ENCODE measurements around the gene CDPF1. TPM values are rescaled to one million over a fixed set of nuclear protein-coding genes. Genes with fewer than 3 reads are reported as not detected.

Gene CDPF1
- polyA plus RNA-seq, 1 donor (not counting 4 experiments of a cell fraction or from before 2014, with no cell fraction given): 5.9 TPM

DNA sequence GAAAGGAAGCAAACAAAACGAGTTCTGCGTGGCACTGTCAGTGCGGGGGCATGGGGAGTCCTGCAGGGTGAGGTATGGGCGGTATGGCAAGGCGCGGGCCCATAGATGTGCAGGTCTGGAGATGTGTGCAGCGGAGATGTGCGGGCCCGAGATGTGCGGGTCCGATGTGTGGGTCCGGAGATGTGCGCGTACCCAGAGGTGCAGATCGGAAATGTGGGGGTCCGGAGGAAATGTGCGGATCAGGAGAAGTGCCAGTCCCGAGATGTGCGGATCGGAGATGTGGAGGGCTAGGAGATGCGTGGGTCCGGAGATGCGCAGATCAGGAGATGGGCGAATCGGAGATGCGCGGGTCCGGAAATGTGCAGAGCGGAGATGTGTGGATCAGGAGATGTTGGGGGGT lies 35.9 kb downstream of the CDPF1 start:
- Histone ChIP-seq H3K4me1 (ENCODE audit: control insufficient read depth, extremely low read depth, insufficient read depth, low read length) (no peaks in the 10 kb centered on the region), H3K79me2 (ENCODE audit: control insufficient read depth, insufficient read depth, low read length) (no peaks in the 10 kb centered on the region), H3K4me2 (ENCODE audit: control insufficient read depth, extremely low read depth, insufficient read depth, low read depth, low read length) (no peak overlapping the region), H3K9ac (ENCODE audit: control insufficient read depth, extremely low read depth, insufficient read depth, low read length) (no peak overlapping the region), H3K9me1 (ENCODE audit: control insufficient read depth, extremely low read depth, insufficient read depth, low read length) (no peaks in the 10 kb centered on the region), H3K27me3 (ENCODE audit: control insufficient read depth, extremely low read depth, insufficient read depth, low read length) (no peaks in the 10 kb centered on the region), H3K9me3 (ENCODE audit: control insufficient read depth, low read depth, low read length) (no peaks in the 10 kb centered on the region), H3K4me3 (ENCODE audit: control insufficient read depth in 2 of 3, extremely low read depth in 1 of 3, insufficient read depth in 2 of 3, low read depth in 1 of 3, low read length in 3 of 3) (no peak overlapping the region), H4K20me1 (ENCODE audit: control insufficient read depth, extremely low read depth, insufficient read depth, low read length) (no peaks in the 10 kb centered on the region), H3K27ac (ENCODE audit: control insufficient read depth, insufficient read depth, low read length) (no peak overlapping the region), H3K36me3 (ENCODE audit: control insufficient read depth in 2 of 2, extremely low read depth in 1 of 2, insufficient read depth in 2 of 2, low read length in 2 of 2) (peaks cover 0 to 7% of the 10 kb centered on the region in 2 experiments), H2AFZ (ENCODE audit: control insufficient read depth, low read length) (no peak overlapping the region)
- DNase-seq (ENCODE audit: low read depth, low spot score) (no peak), FAIRE-seq (no peak)
- dilution Hi-C loops (cut with MboI; ENCODE audit: extremely low pct_ligation_motif_present, low sequenced_read_pairs): no loop called here
- TF ChIP-seq, protein P1, sequence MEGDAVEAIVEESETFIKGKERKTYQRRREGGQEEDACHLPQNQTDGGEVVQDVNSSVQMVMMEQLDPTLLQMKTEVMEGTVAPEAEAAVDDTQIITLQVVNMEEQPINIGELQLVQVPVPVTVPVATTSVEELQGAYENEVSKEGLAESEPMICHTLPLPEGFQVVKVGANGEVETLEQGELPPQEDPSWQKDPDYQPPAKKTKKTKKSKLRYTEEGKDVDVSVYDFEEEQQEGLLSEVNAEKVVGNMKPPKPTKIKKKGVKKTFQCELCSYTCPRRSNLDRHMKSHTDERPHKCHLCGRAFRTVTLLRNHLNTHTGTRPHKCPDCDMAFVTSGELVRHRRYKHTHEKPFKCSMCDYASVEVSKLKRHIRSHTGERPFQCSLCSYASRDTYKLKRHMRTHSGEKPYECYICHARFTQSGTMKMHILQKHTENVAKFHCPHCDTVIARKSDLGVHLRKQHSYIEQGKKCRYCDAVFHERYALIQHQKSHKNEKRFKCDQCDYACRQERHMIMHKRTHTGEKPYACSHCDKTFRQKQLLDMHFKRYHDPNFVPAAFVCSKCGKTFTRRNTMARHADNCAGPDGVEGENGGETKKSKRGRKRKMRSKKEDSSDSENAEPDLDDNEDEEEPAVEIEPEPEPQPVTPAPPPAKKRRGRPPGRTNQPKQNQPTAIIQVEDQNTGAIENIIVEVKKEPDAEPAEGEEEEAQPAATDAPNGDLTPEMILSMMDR (optimal IDR thresholded peaks at IDR 0.05 in 1 of 3, IDR thresholded peaks at IDR 0.05 in 1 of 3, conservative IDR thresholded peaks at IDR 0.05 in 1 of 3; ENCODE audit: extremely low read depth in 1 of 3, insufficient read depth in 2 of 3, low read length in 3 of 3): no peak
- no peak for TF ChIP-seq EZH2 (IDR thresholded peaks at IDR 0.05; ENCODE audit: low read length)

DNA sequence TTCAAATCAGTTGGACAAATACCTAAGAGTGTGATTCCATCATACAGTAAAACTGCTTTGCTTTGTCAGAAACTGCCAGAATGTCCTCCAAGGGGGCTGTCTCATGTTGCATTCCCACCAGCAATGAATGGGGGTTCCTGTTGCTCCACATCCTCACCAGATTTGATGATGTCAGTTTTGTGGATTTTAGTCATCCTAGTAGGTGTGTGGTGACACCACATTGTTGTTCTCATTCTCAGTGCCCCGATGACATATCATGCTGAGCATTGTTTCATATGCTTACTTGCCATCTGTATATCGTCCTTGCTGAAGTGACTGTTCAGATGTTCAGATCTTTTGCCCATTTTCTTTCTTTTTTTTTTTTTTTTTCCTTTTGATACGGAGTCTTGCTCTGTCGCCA lies 37.0 kb downstream of the CDPF1 start:
- Histone ChIP-seq H2AFZ (ENCODE audit: control insufficient read depth, low read length) (no peak overlapping the region), H3K4me3 (ENCODE audit: control insufficient read depth in 2 of 3, extremely low read depth in 1 of 3, insufficient read depth in 2 of 3, low read depth in 1 of 3, low read length in 3 of 3) (no peak overlapping the region), H3K9me3 (ENCODE audit: control insufficient read depth, low read depth, low read length) (peaks cover 3% of the 10 kb centered on the region), H3K36me3 (ENCODE audit: control insufficient read depth in 2 of 2, extremely low read depth in 1 of 2, insufficient read depth in 2 of 2, low read length in 2 of 2) (peaks cover 0 to 5% of the 10 kb centered on the region in 2 experiments), H3K79me2 (ENCODE audit: control insufficient read depth, insufficient read depth, low read length) (no peaks in the 10 kb centered on the region), H3K4me1 (ENCODE audit: control insufficient read depth, extremely low read depth, insufficient read depth, low read length) (no peaks in the 10 kb centered on the region), H3K27me3 (ENCODE audit: control insufficient read depth, extremely low read depth, insufficient read depth, low read length) (no peaks in the 10 kb centered on the region), H3K4me2 (ENCODE audit: control insufficient read depth, extremely low read depth, insufficient read depth, low read depth, low read length) (no peak overlapping the region), H3K9me1 (ENCODE audit: control insufficient read depth, extremely low read depth, insufficient read depth, low read length) (no peaks in the 10 kb centered on the region), H4K20me1 (ENCODE audit: control insufficient read depth, extremely low read depth, insufficient read depth, low read length) (no peaks in the 10 kb centered on the region), H3K9ac (ENCODE audit: control insufficient read depth, extremely low read depth, insufficient read depth, low read length) (no peak overlapping the region), H3K27ac (ENCODE audit: control insufficient read depth, insufficient read depth, low read length) (no peak overlapping the region)
- FAIRE-seq (no peak), DNase-seq (ENCODE audit: low read depth, low spot score) (no peak)
- TF ChIP-seq EZH2 (IDR thresholded peaks at IDR 0.05; ENCODE audit: low read length): no peak
- TF ChIP-seq, protein P1 (optimal IDR thresholded peaks at IDR 0.05 in 1 of 3, IDR thresholded peaks at IDR 0.05 in 1 of 3, conservative IDR thresholded peaks at IDR 0.05 in 1 of 3; ENCODE audit: extremely low read depth in 1 of 3, insufficient read depth in 2 of 3, low read length in 3 of 3): no peak
- dilution Hi-C loops (cut with MboI; ENCODE audit: extremely low pct_ligation_motif_present, low sequenced_read_pairs): no loop called here

Data from keratinocyte (primary cell).